Mononuclear cell (primary cell): ENCODE measurements around the gene SCML1. TPM values are rescaled to one million over a fixed set of nuclear protein-coding genes. Genes with fewer than 3 reads are reported as not detected.

Experiments
- H3K27me3 ChIP-seq: 2 replicates; pipeline ENCODE4 v1.6.0; 2011; ENCODE audit warnings: low read length, control low read depth; ENCODE audit not compliant: insufficient read depth
- H3K4me1 ChIP-seq: 2 replicates; pipeline ENCODE4 v1.5.1; 2011; ENCODE audit warnings: mild to moderate bottlenecking, low read length, control low read depth; ENCODE audit not compliant: insufficient read depth
- H3K4me3 ChIP-seq: 2 replicates; pipeline ENCODE4 v1.5.1; 2011; ENCODE audit warnings: mild to moderate bottlenecking, low read length, moderate library complexity
- H3K9me3 ChIP-seq: 2 replicates; pipeline ENCODE4 v1.5.1; 2011; ENCODE audit warnings: low read depth, mild to moderate bottlenecking, control low read depth, low read length
- total RNA-seq: library from RNA; depleted of rRNA; stranded (reverse); fragments of >200 nt; gene quantifications from one replicate; pipeline ENCODE4 v1.2.3, GENCODE V29; 2012

SCML1 gene
- total RNA-seq, 1 donor, result 35.2 TPM

- no peaks in the 10 kb centered on the region for H3K9me3 ChIP-seq
- H3K4me1 ChIP-seq, result no peaks in the 10 kb centered on the region
- no peak overlapping the region for H3K4me3 ChIP-seq
- no peaks in the 10 kb centered on the region for H3K27me3 ChIP-seq
Measured at GRCh38 chrX:17801431-17801830, 64.1 kb downstream of the SCML1 start.

- no peak overlapping the region for H3K4me3 ChIP-seq
- no peaks in the 10 kb centered on the region for H3K27me3 ChIP-seq
- no peaks in the 10 kb centered on the region for H3K9me3 ChIP-seq
- no peaks in the 10 kb centered on the region for H3K4me1 ChIP-seq
Measured at GRCh38 chrX:17802756-17803155, 65.5 kb downstream of the SCML1 start.

GRCh38 chrX:17803449-17803848, 66.2 kb downstream of the SCML1 start:
- Histone ChIP-seq H3K4me1 (no peaks in the 10 kb centered on the region), H3K4me3 (no peak overlapping the region), H3K27me3 (no peaks in the 10 kb centered on the region), H3K9me3 (no peaks in the 10 kb centered on the region)

Other genes starting within 250 kb of the SCML1 start
- gene RAI2, start 123.8 kb downstream of the SCML1 start, total RNA-seq, result 0.31 TPM